ENCODE data around the gene CNTNAP2.
"Not testable (repeated sequence)": the region's sequence is repeated elsewhere in the genome, so short reads cannot be mapped to it uniquely, and the experiment has no call there.

CNTNAP2 gene

DNA sequence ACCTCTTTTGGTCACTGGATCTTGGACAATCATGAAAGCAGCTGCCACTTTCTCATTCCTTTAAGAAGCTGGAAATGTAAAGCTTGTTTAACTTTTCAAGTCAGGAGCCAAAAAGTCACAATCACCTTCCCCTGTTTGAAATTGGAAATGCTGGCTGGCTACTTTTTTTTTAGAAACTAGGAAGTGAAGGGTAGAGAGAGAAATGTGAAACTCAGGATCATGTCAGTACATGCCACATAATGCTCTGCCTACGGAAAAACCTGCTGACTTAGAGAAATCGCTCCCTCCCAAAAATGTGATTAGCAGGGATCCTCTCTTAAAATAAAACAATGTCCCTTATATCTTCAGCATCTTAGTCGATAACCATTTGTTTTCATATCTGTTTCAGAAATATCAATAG lies 2285.6 kb downstream of the CNTNAP2 start:
- no peak for DNase-seq (ENCODE audit: low spot score)

GRCh38 chr7:148403466-148403993 lies 2286.9 kb downstream of the CNTNAP2 start:
- no peak for DNase-seq (ENCODE audit: low spot score)

GRCh38 chr7:148408307-148408706 lies 2291.7 kb downstream of the CNTNAP2 start:
- DNase-seq (ENCODE audit: low spot score): no peak

DNA sequence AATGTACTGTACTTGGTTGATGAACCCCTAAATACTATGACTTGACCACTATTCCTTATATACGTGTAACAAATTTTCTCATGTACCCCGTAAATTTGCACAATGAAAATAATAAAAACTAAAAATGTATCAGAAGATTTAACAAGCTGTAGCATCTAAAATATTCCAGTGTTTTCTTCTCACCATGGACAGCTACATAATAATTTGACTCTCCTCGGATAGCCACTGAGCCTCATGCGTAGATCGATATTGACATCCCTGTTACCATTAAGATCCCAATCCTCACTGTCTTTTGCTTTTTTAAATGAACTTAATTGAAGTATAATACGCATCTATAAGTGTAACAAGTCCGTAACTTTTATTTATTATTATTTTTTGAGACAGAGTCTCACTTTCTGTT lies 2294.3 kb downstream of the CNTNAP2 start:
- no peak for DNase-seq (ENCODE audit: low spot score)

- no peak for DNase-seq (ENCODE audit: low spot score)
Measured at GRCh38 chr7:148412691-148413090, 2296.1 kb downstream of the CNTNAP2 start.

GRCh38 chr7:148419856-148420832 lies 2303.5 kb downstream of the CNTNAP2 start:
- peak; percentile 49 for DNase-seq (ENCODE audit: low spot score)

DNA sequence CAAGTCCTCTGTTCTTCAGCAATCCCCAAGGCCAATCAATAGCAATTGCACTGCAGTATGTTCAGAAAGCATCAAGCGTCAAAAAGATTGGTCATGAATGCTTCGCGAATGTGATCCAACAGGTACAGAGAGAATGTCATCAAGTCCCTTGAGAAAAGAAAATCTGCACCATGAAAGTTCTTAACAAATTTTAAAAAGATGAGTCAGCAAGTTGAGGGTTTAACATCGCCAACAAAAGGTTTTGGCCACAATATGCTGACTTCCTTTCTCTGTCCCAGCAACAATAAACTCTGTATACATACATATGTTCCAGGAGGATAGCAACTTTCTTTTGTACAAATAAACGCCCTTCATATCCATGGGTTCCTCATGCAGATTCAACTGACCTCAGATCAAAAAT lies 2305.4 kb downstream of the CNTNAP2 start:
- no peak for DNase-seq (ENCODE audit: low spot score)

- not testable (repeated sequence) for DNase-seq (ENCODE audit: low spot score)
Measured at GRCh38 chr7:148426393-148426792, 2309.8 kb downstream of the CNTNAP2 start.

GRCh38 chr7:148430690-148431089 lies 2314.1 kb downstream of the CNTNAP2 start:
- not testable (repeated sequence) for DNase-seq (ENCODE audit: low spot score)

- DNase-seq (ENCODE audit: low spot score): no peak
Measured at GRCh38 chr7:148433521-148434180, 2317.1 kb downstream of the CNTNAP2 start.

- no peak for DNase-seq (ENCODE audit: low spot score)
Measured at GRCh38 chr7:148434181-148434757, 2317.7 kb downstream of the CNTNAP2 start.

DNA sequence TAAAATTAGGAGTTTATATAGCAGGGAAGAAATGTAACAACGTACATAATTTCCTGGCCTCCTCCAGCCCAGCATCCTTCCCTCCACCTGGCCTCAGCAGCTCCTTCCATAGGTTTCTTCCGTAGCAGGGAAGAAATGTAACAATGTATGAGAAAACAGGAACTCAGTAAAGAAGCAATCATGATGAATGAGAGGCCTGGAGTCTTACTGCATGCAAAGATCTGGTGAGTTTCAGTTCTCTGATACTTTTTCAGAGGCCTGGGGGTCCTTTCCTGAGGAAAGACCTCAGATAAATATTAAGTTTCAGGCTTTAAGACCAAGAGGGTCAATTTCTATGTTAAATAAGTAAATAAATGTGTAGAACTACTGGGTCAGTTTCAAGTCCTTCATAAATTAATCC lies 2318.3 kb downstream of the CNTNAP2 start:
- DNase-seq (ENCODE audit: low spot score): no peak

- no peak for DNase-seq (ENCODE audit: low spot score)
Measured at GRCh38 chr7:148435715-148436114, 2319.1 kb downstream of the CNTNAP2 start.

DNA sequence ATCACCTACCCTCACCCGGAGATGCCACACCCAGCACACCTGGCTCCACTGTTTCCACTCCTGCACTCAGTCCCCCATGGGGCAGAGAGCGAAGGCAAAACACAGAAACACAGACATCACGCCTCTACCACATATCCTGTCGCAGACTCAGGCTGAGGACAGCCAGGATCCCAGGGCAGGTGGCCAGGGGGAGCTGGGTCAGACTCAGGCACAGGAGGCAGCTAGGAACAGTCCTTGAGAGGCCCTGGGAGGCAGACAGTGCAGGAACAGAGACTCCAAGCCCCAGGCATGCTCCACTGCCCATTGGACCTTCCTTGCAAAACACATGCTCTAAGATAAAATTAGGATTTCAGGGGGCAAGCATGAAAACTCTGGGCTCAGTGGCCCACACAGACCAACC lies 2319.5 kb downstream of the CNTNAP2 start:
- DNase-seq (ENCODE audit: low spot score): no peak

DNA sequence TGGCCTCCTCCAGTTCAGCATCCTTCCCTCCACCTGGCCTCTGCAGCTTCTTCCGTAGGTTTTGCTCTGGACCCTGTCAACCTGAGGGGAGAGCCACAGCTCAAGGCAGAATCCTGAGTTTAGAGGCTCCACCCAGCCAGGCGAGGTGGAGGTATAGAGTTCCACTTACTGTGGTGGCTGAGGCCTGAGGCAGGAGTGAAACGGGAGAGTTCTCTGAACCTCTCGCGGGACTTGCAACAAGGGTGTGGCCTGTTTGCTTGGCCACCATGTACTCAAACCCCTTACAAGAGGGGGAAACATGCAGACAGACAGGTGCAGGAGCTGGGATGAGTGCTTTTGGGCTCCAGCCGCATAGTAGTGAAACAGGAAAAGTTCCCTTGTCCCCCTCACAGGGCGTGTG lies 2320.0 kb downstream of the CNTNAP2 start:
- DNase-seq (ENCODE audit: low spot score): no peak

DNA sequence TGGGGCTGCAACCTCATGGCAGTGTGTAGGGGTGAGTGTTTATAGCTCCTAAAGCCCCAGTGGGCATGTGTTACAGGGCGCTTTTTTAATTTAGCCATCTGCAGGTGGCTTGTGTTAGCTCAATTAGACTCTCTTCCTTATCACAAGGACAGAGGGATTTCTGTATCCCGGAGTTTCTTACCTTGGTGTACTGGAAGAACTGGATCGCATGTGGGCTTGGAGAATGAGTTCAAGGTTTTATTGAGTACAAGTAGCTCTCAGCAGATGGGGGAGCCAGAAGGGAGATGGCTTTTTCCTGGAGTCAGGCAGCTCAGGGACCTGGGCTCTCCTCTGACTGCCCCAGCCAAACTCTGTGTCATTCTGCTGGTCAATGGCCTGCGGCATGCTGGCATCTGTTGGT lies 2320.4 kb downstream of the CNTNAP2 start:
- no peak for DNase-seq (ENCODE audit: low spot score)

- no peak for DNase-seq (ENCODE audit: low spot score)
Measured at GRCh38 chr7:148442141-148442655, 2325.6 kb downstream of the CNTNAP2 start.

DNA sequence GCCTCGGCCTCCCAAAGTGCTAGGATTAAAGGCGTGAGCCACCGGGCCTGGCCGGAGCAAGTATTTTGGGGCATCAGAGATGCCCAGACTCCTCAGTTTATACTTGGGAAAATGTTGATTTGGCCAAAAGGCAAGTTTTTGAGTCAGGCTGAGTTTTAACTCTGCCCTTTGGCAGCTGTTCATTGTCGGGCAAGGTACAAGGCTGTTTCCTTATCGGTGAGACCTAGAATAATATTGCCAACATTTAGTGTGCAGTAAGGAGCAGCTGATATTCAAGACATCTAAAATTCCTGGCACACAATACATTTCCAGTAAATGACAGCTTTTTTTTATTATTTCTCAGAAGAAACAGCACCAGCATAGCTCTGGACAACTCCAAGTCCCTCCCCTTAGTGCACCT lies 2326.3 kb downstream of the CNTNAP2 start:
- DNase-seq (ENCODE audit: low spot score): no peak

DNA sequence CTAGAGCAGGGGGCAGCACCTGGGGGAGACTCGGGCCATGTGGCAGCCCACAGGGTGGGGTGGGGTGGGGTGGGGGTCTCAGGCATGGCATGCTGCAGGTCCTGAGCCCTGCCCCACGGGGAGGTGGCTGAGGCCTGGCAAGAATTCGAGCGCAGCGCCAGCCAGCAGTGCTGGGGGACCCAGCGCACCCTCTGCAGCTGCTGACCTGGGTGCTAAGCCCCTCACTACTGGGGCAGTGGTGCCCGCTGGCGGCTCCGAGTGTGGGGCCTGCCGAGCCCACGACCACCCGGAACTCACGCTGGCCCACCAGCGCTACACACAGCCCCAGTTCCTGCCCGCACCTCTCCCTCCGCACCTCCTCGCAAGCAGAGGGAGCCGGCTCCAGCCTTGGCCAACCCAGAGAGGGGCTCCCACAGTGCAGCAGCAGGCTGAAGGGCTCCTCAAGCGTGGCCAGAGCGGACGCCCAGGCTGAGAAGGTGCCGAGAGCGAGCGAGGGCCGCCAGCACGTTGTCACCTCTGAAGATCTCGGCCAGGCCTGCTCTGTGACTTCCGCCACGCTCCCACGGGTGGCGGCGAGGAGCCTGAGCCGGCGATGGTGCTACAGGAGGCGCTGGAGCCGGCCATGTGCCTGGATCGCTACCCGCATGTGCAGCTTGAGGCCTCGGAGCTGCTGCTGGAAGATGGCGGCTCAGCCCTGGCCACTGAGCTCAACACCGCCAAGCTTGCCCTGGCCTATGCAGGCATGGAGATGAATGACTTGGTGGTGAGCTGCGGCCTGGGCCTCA lies 2328.9 kb downstream of the CNTNAP2 start:
- no peak for DNase-seq (ENCODE audit: low spot score)

DNA sequence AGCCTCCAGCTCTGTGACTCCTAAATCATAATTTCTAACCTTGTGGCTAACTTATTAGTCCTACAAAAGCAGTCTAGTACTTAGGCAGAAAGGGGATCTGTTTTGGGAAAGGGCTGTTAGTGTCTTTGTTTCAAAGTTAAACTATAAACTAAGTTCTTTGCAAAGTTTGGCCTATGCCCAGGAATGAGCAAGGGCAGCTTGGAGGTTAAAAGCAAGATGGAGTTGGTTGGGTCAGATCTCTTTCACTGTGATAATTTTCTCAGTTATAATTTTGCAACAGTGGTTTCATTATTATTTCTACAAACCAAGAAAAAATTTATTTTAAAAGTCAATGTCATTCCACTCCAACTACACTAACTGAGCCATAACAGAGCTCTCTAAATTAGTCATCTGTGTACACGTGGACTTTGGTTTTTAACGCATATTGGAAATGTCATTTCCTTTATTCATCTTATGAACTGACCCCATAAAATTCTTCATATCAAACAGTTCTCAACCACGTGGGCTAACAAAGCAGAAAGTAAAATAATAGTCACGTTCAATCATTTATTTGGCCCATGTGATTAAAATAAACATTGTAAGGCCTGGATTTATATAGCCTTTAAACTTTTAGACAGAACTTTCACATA lies 2330.7 kb downstream of the CNTNAP2 start:
- DNase-seq (ENCODE audit: low spot score): peak; percentile 77

DNA sequence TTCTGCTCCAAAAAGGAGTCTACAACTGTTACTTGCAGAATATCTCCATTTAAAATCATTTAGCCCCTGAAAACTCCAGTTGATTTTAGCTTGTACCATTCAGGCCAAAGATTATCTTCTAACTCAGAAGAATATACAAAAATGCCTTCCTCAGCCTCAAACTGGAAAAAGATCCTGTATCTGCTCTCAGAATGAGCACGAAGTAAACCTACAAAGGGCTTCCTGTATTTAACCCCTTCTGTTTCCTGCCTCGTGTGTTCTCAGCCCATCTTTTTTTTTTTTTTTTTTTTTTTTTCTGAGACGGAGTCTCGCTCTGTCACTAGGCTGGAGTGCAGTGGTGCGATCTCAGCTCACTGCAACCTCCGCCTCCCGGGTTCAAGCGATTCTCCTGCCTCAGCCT lies 2334.9 kb downstream of the CNTNAP2 start:
- DNase-seq (ENCODE audit: low spot score): peak; percentile 52

All from activated CD4-positive, alpha-beta T cell treated with anti-CD3 and anti-CD28 coated beads, Interleukin-2, Interleukin-4, amounts not matched to agents 100 ng/mL and 50 ng/mL, durations not matched to agents 16 hours and 8 hours (primary cell).